HepG2 (cell line): ENCODE measurements around the gene PROKR1. TPM values are rescaled to one million over a fixed set of nuclear protein-coding genes. Genes with fewer than 3 reads are reported as not detected.

Experiments
- ATAC-seq: fragments of 200-7000 bp; cut with Tn5 transposase; 3 replicates; pipeline ENCODE4 v1.9.1; 2020; ENCODE audit warnings: mild to moderate bottlenecking, moderate library complexity
- BruUV-seq: library from RNA; stranded (reverse); fragments of 400-500 nt; replicated peaks from 2 replicates; lab custom pipeline; 2021; lab: Mats Ljungman, UMichigan
- CTCF ChIA-PET: fragments of 300-600 bp; formaldehyde crosslinking; extraction: SDS; loops from one replicate; lab custom pipeline; 2021; ENCODE audit warnings: low total read pairs, inconsistent platforms, low intra/inter-chr PET ratio; lab: Yijun Ruan, JAX
- POLR2A ChIA-PET: fragments of 350-600 bp; sonication (Branson Sonifier 250); formaldehyde crosslinking; loops from one replicate; lab custom pipeline; 2020; ENCODE audit warnings: antibody characterized with exemption, inconsistent platforms; lab: Yijun Ruan, JAX
- DNase-seq: peaks from one replicate; pipeline ENCODE4 v3.0.0-alpha.2; 2015; ENCODE audit warnings: low spot score
- FAIRE-seq: peaks from 3 replicates; lab custom pipeline; 2011; peaks lifted over from hg19 to GRCh38; lab: Jason Lieb, UNC
- H2AFZ ChIP-seq: one replicate; pipeline ENCODE4 v1.6.1; 2011; ENCODE audit warnings: low read length, inconsistent platforms
- H3K27ac ChIP-seq: fragments of 300-600 bp; 3 replicates; pipeline ENCODE4 v1.8.0; 2011; ENCODE audit warnings: mixed run types, mild to moderate bottlenecking, mixed read lengths, low read length, inconsistent platforms; ENCODE audit not compliant: insufficient read depth; ENCODE audit errors: extremely low read length
- H3K27me3 ChIP-seq, 2 experiments: fragments of 200-600 bp in 1 of 2; 2 replicates in 1 of 2; 3 replicates in 1 of 2; pipeline versions ENCODE4 v1.6.0 to v1.8.0; 2011; ENCODE audit warnings: low read length in 2 of 2, mild to moderate bottlenecking in 2 of 2, moderate library complexity in 2 of 2, inconsistent platforms in 1 of 2; ENCODE audit not compliant: insufficient read depth in 2 of 2, control insufficient read depth in 1 of 2
- H3K36me3 ChIP-seq, 2 experiments: fragments of 200-600 bp in 1 of 2; replicated peaks in 1 of 2; 2 replicates in 1 of 2; 3 replicates in 1 of 2; pipeline versions ENCODE4 v1.5.1 to v1.8.0; 2011; ENCODE audit warnings: low read length in 2 of 2, inconsistent platforms in 1 of 2; ENCODE audit not compliant: insufficient read depth in 2 of 2, control insufficient read depth in 1 of 2
- H3K4me1 ChIP-seq: 2 replicates; pipeline ENCODE4 v1.5.1; 2012; ENCODE audit warnings: low read length, inconsistent platforms; ENCODE audit not compliant: insufficient read depth
- H3K4me2 ChIP-seq: 2 replicates; pipeline ENCODE4 v1.6.0; 2011; ENCODE audit warnings: low read depth, low read length, inconsistent platforms
- H3K4me3 ChIP-seq, 3 experiments: fragments of 200-600 bp in 1 of 3; sonication (generic), shearing (Covaris generic) in 1 of 3; replicated peaks in 1 of 3; 2 replicates each; pipeline ENCODE4 v1.5.1; 2011 to 2016; ENCODE audit warnings: low read length in 3 of 3, inconsistent platforms in 2 of 3, low read depth in 2 of 3, mild to moderate bottlenecking in 2 of 3, control low read depth in 1 of 3, mixed read lengths in 1 of 3; ENCODE audit not compliant: insufficient read depth in 1 of 3
- H3K79me2 ChIP-seq: one replicate; pipeline ENCODE4 v1.6.1; 2011; ENCODE audit warnings: low read length, inconsistent platforms; ENCODE audit not compliant: insufficient read depth
- H3K9ac ChIP-seq: 2 replicates; pipeline ENCODE4 v1.6.0; 2011; ENCODE audit warnings: mild to moderate bottlenecking, low read depth, low read length, inconsistent platforms; ENCODE audit not compliant: insufficient read depth
- H3K9me3 ChIP-seq: 2 replicates; pipeline ENCODE4 v1.5.1; 2012; ENCODE audit warnings: mild to moderate bottlenecking, low read length
- H4K20me1 ChIP-seq: 2 replicates; pipeline ENCODE4 v1.6.0; 2011; ENCODE audit warnings: inconsistent platforms, mild to moderate bottlenecking, low read length, moderate library complexity; ENCODE audit not compliant: insufficient read depth
- AFF4 ChIP-seq: sonication (generic); formaldehyde crosslinking; IDR thresholded peaks from 2 replicates; pipeline ENCODE4 v1.4.0; 2020; ENCODE audit warnings: missing genetic modification reagents
- GLI4 ChIP-seq: sonication (generic); formaldehyde crosslinking; IDR thresholded peaks from 2 replicates; pipeline ENCODE4 v1.5.1; 2020; ENCODE audit warnings: missing genetic modification reagents, mild to moderate bottlenecking, moderate library complexity, borderline replicate concordance
- MXD4 ChIP-seq: IDR thresholded peaks from 2 replicates; pipeline ENCODE4 v1.6.1; 2016; ENCODE audit warnings: mild to moderate bottlenecking, missing biosample characterization, missing genetic modification reagents
- PCBP1 ChIP-seq: fragments of 200-400 bp; formaldehyde crosslinking; IDR thresholded peaks from 2 replicates; pipeline ENCODE4 v1.6.1; 2017; ENCODE audit warnings: mild to moderate bottlenecking, low read depth, low read length, borderline replicate concordance
- RARG ChIP-seq: sonication (generic); formaldehyde crosslinking; IDR thresholded peaks from 2 replicates; pipeline ENCODE4 v1.4.0; 2020; ENCODE audit warnings: low read depth, mild to moderate bottlenecking, missing genetic modification reagents
- RELA ChIP-seq: sonication (generic); formaldehyde crosslinking; IDR thresholded peaks from 2 replicates; pipeline ENCODE4 v1.4.0; 2020; ENCODE audit warnings: missing genetic modification reagents
- SMC3 ChIP-seq: IDR thresholded peaks from 2 replicates; pipeline ENCODE4 v1.6.1; 2011; ENCODE audit warnings: low read length, improper control_type of control experiment
- SRF ChIP-seq: IDR thresholded peaks from 2 replicates; pipeline ENCODE4 v1.6.1; 2011; ENCODE audit warnings: mild to moderate bottlenecking, low read depth, low read length, moderate library complexity
- THAP9 ChIP-seq: sonication (generic); formaldehyde crosslinking; IDR thresholded peaks from 2 replicates; pipeline ENCODE4; 2020; ENCODE audit warnings: missing genetic modification reagents, mild to moderate bottlenecking, borderline replicate concordance
- TRIM22 ChIP-seq: fragments of 450-650 bp; IDR thresholded peaks from 2 replicates; pipeline ENCODE4 v1.6.1; 2017
- U2AF1 ChIP-seq: fragments of 200-400 bp; formaldehyde crosslinking; optimal IDR thresholded peaks from 2 replicates; pipeline ENCODE3; 2017; ENCODE audit warnings: mild to moderate bottlenecking, low read depth, low read length
- ZNF496 ChIP-seq: sonication (generic); formaldehyde crosslinking; IDR thresholded peaks from 2 replicates; pipeline ENCODE4 v1.8.1; 2023; ENCODE audit warnings: mild to moderate bottlenecking, moderate library complexity, missing genetic modification reagents; ENCODE audit not compliant: insufficient replicate concordance
- ZNF574 ChIP-seq: sonication (generic); formaldehyde crosslinking; IDR thresholded peaks from 2 replicates; pipeline ENCODE4 v1.4.0; 2020; ENCODE audit warnings: missing genetic modification reagents
- WGBS: methylation state at CpG from one replicate; pipeline ENCODE4 v1.1.6; 2017; ENCODE audit warnings: low lambda C conversion rate; 5-methylcytosine and 5-hydroxymethylcytosine counted together
- in situ Hi-C: cut with HindIII; loops from 2 replicates; pipeline ENCODE4 v1.10.0; 2017; ENCODE audit warnings: low pct_unique_long_range_greater_than_20kb; ENCODE audit not compliant: extremely low pct_ligation_motif_present
- intact Hi-C: fragments of 100-400 bp; cut with micrococcal nuclease; formaldehyde crosslinking; loops from one replicate; pipeline ENCODE4 v1.10.0; 2022; ENCODE audit not compliant: unreplicated experiment
- polyA plus RNA-seq, 8 experiments: library from polyadenylated mRNA; depleted of rRNA in 3 of 8; stranded (reverse) in 7 of 8; unstranded in 1 of 8; fragments of >200 nt; fragmentation: Illumina TruSeq in 4 of 8; extraction: Trizol in 4 of 8; gene quantifications; 2 replicates each; pipeline versions ENCODE4 v1.2.1 to v1.2.3, GENCODE V29; 2011 to 2016; ENCODE audit warnings: low read depth in 4 of 8, missing spikeins in 1 of 8, mixed read lengths in 1 of 8; ENCODE audit not compliant: insufficient read depth in 1 of 8
- total RNA-seq, 5 experiments: library from RNA; depleted of rRNA; stranded (reverse); fragments of >200 nt; fragmentation: Illumina TruSeq; extraction: Trizol; gene quantifications; 2 replicates each; pipeline ENCODE4 v1.2.3, GENCODE V29; 2016; ENCODE audit warnings: low read depth in 1 of 5

PROKR1 gene
- total and polyA plus RNA-seq, 2 of the 13 experiments (the other 11 are each of a cell fraction or from before 2014, with no cell fraction given) = not detected

GRCh38 chr2:68667371-68667770, 24.0 kb downstream of the PROKR1 start (continued):
- no peak for TF ChIP-seq PCBP1
- no peak for TF ChIP-seq U2AF1
- TF ChIP-seq ZNF574 (CRISPR knock-in tag) = no peak
- no peak for TF ChIP-seq SRF
- no peak for TF ChIP-seq ZNF496 (CRISPR knock-in tag)
- TF ChIP-seq RARG (CRISPR knock-in tag) = no peak

- no peaks in the 10 kb centered on the region for H4K20me1 ChIP-seq
- H3K9me3 ChIP-seq = no peaks in the 10 kb centered on the region
- no peaks in the 10 kb centered on the region for H3K79me2 ChIP-seq
- FAIRE-seq (no peak), DNase-seq (no peak), ATAC-seq (no peak)
- H3K27me3 ChIP-seq = peaks cover 0 to 2% of the 10 kb centered on the region in 2 experiments; a peak in 1 of 5 replicates
- no TSS peak for BruUV-seq
- in situ Hi-C loops = loop anchor here (5.0 kb wide), 1 partner anchor 102 kb away; no protein-coding TSS in a partner anchor
- no peak overlapping the region for H3K27ac ChIP-seq
- CTCF ChIA-PET = no interaction called here
- H3K9ac ChIP-seq = no peak overlapping the region
- POLR2A ChIA-PET = no interaction called here
- H2AFZ ChIP-seq = no peak overlapping the region
- 38% methylated on average over 3 of the region's 3 CpGs for WGBS
- no peaks in the 10 kb centered on the region for H3K36me3 ChIP-seq
- intact Hi-C loops = no loop called here
- no peak overlapping the region for H3K4me3 ChIP-seq
- H3K4me1 ChIP-seq = no peaks in the 10 kb centered on the region
- no peak overlapping the region for H3K4me2 ChIP-seq
- TF ChIP-seq TRIM22 (no peak), RELA (CRISPR knock-in tag) (no peak), SMC3 (no peak), THAP9 (CRISPR knock-in tag) (no peak), MXD4 (no peak), GLI4 (no peak), AFF4 (CRISPR knock-in tag) (no peak)
These were observed 26.3 kb downstream of the PROKR1 start for GRCh38 chr2:68669651-68670050.
